DND-41 (cell line): ENCODE data around the gene CCNYL1.

Experiments
- ATAC-seq: fragments of 200-7000 bp; cut with Tn5 transposase; 3 replicates; pipeline ENCODE4 v1.9.1; 2021; ENCODE audit warnings: low read depth; ENCODE audit not compliant: insufficient read depth
- DNase-seq: peaks from one replicate; pipeline ENCODE4 v3.0.0-alpha.2; 2020
- H2AFZ ChIP-seq: 2 replicates; pipeline ENCODE4 v1.6.0; 2012; ENCODE audit warnings: low read depth, low read length
- H3K27ac ChIP-seq: 2 replicates; pipeline ENCODE4 v1.5.1; 2012; ENCODE audit warnings: low read length, inconsistent platforms
- H3K27me3 ChIP-seq: fragments of 200-600 bp; sonication (generic); 2 replicates; pipeline ENCODE4 v1.6.0; 2012; ENCODE audit warnings: low read length, mild to moderate bottlenecking, inconsistent platforms; ENCODE audit not compliant: insufficient read depth, poor library complexity
- H3K36me3 ChIP-seq: 2 replicates; pipeline ENCODE4 v1.5.1; 2012; ENCODE audit warnings: low read length, inconsistent platforms; ENCODE audit not compliant: insufficient read depth
- H3K4me1 ChIP-seq: 2 replicates; pipeline ENCODE4 v1.5.1; 2012; ENCODE audit warnings: mild to moderate bottlenecking, low read length; ENCODE audit not compliant: insufficient read depth
- H3K4me2 ChIP-seq: 2 replicates; pipeline ENCODE4 v1.6.0; 2012; ENCODE audit warnings: mild to moderate bottlenecking, moderate library complexity, low read length, inconsistent platforms; ENCODE audit not compliant: insufficient read depth
- H3K4me3 ChIP-seq, 2 experiments: fragments of 200-600 bp in 1 of 2; shearing (Covaris generic) in 1 of 2; 2 replicates each; pipeline ENCODE4 v1.5.1; 2012 to 2016; ENCODE audit warnings: inconsistent platforms in 2 of 2, low read length in 2 of 2, mild to moderate bottlenecking in 2 of 2, low read depth in 1 of 2, moderate library complexity in 1 of 2
- H3K79me2 ChIP-seq: 2 replicates; pipeline ENCODE4 v1.6.0; 2012; ENCODE audit warnings: low read length, inconsistent platforms; ENCODE audit not compliant: insufficient read depth
- H3K9ac ChIP-seq: 2 replicates; pipeline ENCODE4 v1.6.0; 2012; ENCODE audit warnings: low read depth, mild to moderate bottlenecking, inconsistent platforms, low read length, moderate library complexity
- H3K9me3 ChIP-seq: 2 replicates; pipeline ENCODE4 v1.5.1; 2012; ENCODE audit warnings: low read length, moderate library complexity, mild to moderate bottlenecking, inconsistent platforms; ENCODE audit not compliant: insufficient read depth, severe bottlenecking
- H4K20me1 ChIP-seq: 2 replicates; pipeline ENCODE4 v1.6.0; 2012; ENCODE audit warnings: low read length; ENCODE audit not compliant: insufficient read depth
- EZH2 ChIP-seq: IDR thresholded peaks from 3 replicates; pipeline ENCODE4 v1.6.1; 2012; ENCODE audit warnings: borderline replicate concordance, low read depth, mild to moderate bottlenecking, moderate library complexity, low read length, inconsistent platforms; ENCODE audit not compliant: severe bottlenecking
- TF ChIP-seq, protein P1 (sequence below): IDR thresholded peaks from 2 replicates; pipeline ENCODE4 v1.5.1; 2012; ENCODE audit warnings: borderline replicate concordance, low read length, moderate library complexity, mild to moderate bottlenecking; ENCODE audit not compliant: poor library complexity, severe bottlenecking; ENCODE audit errors: extremely low read depth

Gene CCNYL1

DNA sequence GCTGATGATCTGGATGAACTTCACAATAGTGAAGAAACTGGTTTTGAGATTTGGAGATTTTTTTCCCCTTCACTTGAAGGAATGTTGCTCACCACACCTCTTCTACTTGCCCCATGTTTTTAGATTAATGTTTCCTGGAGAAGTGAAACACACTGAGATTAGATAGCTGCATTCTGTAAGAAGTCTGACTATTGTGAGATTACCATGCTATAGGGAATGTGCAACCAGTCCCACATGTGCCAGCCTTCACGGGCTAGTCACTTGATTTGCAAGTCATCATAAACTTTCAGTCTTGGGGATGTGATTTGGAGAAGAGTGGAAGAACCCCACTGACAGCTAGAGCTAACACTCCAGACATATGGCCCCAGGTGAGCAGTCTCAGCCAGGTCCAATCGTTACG is 7.4 kb upstream of the CCNYL1 start:
- Histone ChIP-seq H3K4me3 (no peak overlapping the region), H3K36me3 (no peaks in the 10 kb centered on the region), H3K27me3 (no peaks in the 10 kb centered on the region), H3K4me2 (no peak overlapping the region), H3K27ac (no peak overlapping the region), H4K20me1 (no peaks in the 10 kb centered on the region), H3K9me3 (no peaks in the 10 kb centered on the region), H3K79me2 (no peaks in the 10 kb centered on the region), H3K4me1 (peaks cover 5% of the 10 kb centered on the region; the same call in 1 of the 2 replicates), H3K9ac (no peak overlapping the region), H2AFZ (no peak overlapping the region)
- TF ChIP-seq, protein P1, sequence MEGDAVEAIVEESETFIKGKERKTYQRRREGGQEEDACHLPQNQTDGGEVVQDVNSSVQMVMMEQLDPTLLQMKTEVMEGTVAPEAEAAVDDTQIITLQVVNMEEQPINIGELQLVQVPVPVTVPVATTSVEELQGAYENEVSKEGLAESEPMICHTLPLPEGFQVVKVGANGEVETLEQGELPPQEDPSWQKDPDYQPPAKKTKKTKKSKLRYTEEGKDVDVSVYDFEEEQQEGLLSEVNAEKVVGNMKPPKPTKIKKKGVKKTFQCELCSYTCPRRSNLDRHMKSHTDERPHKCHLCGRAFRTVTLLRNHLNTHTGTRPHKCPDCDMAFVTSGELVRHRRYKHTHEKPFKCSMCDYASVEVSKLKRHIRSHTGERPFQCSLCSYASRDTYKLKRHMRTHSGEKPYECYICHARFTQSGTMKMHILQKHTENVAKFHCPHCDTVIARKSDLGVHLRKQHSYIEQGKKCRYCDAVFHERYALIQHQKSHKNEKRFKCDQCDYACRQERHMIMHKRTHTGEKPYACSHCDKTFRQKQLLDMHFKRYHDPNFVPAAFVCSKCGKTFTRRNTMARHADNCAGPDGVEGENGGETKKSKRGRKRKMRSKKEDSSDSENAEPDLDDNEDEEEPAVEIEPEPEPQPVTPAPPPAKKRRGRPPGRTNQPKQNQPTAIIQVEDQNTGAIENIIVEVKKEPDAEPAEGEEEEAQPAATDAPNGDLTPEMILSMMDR = no peak
- no peak for TF ChIP-seq EZH2
- DNase-seq (no peak), ATAC-seq (no peak)

DNA sequence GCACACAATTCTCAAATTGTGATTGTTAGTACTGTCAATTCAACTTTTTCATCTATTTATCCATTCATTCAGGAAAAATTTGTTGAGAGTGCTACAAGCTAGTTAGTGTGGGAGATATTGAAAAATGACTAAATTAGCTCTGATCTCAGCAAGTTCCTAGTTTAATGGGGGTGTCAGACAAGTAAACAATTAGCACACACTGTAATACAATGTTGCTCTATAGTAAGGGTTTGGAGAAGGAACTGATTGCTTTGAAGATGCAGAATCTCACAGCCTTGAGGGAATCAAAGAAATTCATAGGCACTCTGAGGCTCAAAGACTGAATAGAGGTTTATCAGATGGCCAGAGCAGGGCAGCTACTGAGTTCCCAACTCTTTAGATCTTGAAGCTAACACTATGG is 6.8 kb upstream of the CCNYL1 start:
- Histone ChIP-seq H3K9ac (no peak overlapping the region), H3K27ac (no peak overlapping the region), H4K20me1 (no peaks in the 10 kb centered on the region), H3K4me1 (peaks cover 5% of the 10 kb centered on the region; the same call in 1 of the 2 replicates), H3K27me3 (no peaks in the 10 kb centered on the region), H3K79me2 (no peaks in the 10 kb centered on the region), H3K4me2 (no peak overlapping the region), H3K4me3 (no peak overlapping the region), H3K9me3 (no peaks in the 10 kb centered on the region), H3K36me3 (no peaks in the 10 kb centered on the region), H2AFZ (no peak overlapping the region)
- TF ChIP-seq, protein P1 = no peak
- TF ChIP-seq EZH2 = no peak
- ATAC-seq = no peak
- DNase-seq = no peak

DNA sequence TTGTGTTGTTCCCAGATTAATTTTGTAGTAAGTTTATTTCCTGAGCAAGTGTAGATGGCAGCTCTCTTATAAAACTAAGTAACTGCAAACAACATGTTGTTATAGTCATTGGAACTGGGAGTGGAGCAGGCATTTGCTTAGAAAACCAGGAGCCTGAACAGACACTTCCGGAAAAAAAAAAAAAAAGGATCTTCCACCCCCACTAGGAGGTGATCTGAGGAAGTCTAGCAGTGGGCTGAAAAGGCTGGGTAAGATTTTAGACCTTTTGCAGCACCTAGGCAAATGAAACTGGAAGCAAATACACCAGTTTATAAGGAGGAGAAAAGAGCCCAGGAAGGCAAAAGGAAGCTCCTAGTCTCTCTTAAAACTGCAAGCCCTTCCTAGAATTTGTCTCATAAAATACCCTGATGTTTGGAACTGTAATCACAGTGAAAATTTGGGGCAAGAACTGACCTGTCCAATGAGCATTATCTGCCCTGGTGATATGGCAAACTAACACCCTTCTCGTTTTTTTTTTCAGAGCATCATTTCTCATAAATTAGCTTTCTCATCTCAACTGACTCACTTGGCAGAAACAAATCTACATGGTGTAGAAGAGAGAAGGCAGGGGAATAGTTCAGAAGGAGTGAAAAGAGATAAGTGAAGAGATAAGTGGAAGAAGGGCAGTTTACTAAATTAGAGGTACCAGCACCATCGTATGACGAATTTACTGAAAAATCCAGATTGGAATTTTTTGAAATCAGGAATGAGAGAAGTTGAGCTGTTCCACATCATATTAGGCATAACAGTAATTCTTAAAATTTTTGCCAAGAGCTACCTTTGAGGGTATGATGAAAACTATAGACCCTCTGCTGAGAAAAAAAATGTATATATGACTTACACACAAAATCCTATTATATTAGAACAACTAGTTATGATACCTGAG is 4.2 kb upstream of the CCNYL1 start:
- no peaks in the 10 kb centered on the region for H3K9me3 ChIP-seq
- DNase-seq (no peak), ATAC-seq (no peak)
- H4K20me1 ChIP-seq = no peaks in the 10 kb centered on the region
- no peak overlapping the region for H3K9ac ChIP-seq
- no peak overlapping the region for H3K27ac ChIP-seq
- no peaks in the 10 kb centered on the region for H3K36me3 ChIP-seq
- no peak overlapping the region for H2AFZ ChIP-seq
- peaks cover 15% of the 10 kb centered on the region; the same call in 1 of the 2 replicates for H3K4me1 ChIP-seq
- H3K4me2 ChIP-seq = no peak overlapping the region
- TF ChIP-seq EZH2 = no peak
- TF ChIP-seq, protein P1 = no peak
- H3K27me3 ChIP-seq = no peaks in the 10 kb centered on the region
- H3K79me2 ChIP-seq = peaks cover 6% of the 10 kb centered on the region
- H3K4me3 ChIP-seq = no peak overlapping the region
